Activated CD8-positive, alpha-beta memory T cell treated with anti-CD3 and anti-CD28 coated beads for 48 hours (primary cell): Measurements from ENCODE around the gene PHKB.
"Not testable (repeated sequence)": the region's sequence is repeated elsewhere in the genome, so short reads cannot be mapped to it uniquely, and the experiment has no call there.

Source experiments
- DNase-seq, 3 experiments: peaks; one replicate each; pipeline ENCODE4 v3.0.0-alpha.2; 2020; ENCODE audit warnings: low read depth in 2 of 3, low spot score in 2 of 3

Gene PHKB

GRCh38 chr16:47460711-47461597 lies at the start of gene PHKB, which contains the start of gene ITFG1:
TSS of gene PHKB (plus strand) at chr16:47461331. CDS start at chr16:47461351, 20 bp downstream.
TSS of gene ITFG1 (minus strand) at chr16:47461063. CDS start at chr16:47461045, 18 bp downstream.
- peak; percentile 82 to 94 (median 91) for DNase-seq

- no peak for DNase-seq
Measured at GRCh38 chr16:47413041-47413440, 48.1 kb upstream of the PHKB start.

GRCh38 chr16:47416869-47417268 lies 44.3 kb upstream of the PHKB start:
- no peak for DNase-seq

DNA sequence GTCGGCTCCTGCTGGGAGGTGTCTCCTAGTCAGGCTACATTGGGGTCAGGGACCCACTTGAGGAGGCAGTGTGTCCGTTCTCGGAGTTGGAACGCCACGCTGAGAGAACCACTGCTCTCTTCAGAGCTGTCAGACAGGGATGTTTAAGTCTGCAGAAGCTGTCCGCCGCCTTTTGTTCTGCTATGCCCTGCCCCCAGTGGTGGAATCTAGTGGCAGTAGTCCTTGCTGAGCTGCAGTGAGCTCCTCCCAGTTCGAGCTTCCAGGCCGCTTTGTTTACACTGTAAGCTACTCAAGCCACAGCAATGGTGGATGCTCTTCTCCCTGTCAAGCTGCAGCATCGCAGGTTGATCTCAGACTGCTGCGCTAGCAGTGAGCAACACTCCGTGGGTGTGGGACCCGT lies 36.3 kb upstream of the PHKB start:
- no peak for DNase-seq

DNA sequence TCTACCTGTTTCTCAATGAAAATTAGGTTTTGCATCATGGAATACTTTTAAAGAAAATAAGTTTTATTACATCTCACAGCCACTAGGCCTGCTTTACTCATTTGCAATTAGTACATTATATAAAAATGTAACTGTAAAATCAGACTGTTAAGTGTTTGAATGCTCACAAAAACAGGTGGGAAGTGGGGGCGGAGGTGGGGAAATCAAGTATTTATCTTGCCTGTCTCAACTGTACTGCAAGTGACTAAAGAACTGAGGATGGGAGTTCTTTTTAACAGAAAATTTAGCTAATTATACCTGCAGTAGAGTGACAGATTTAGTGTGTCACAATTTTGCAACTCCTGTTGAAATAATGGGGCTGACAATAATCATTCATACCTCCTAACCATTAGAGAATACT lies 34.3 kb upstream of the PHKB start:
- DNase-seq: no peak

DNA sequence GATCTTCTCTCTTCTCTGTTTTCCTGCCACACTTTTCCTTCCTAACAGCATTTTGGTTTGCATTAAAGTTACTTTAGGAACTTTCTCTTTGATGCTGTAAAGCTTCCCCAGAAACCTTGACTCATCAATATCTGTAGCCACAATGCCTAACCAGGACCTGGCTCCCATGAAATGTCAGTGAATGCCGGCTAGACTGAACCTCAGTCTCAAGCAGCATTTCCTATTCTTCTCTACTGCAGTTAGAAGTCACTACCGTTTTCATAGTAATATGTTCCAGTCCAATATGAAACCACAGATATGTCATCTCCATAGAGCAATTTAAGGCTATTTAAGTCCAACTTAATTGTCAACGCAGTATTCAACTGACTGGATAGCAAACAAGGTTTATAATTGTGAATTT lies 29.2 kb upstream of the PHKB start:
- no peak for DNase-seq

GRCh38 chr16:47434274-47434673 lies 26.9 kb upstream of the PHKB start:
- not testable (repeated sequence) for DNase-seq

DNA sequence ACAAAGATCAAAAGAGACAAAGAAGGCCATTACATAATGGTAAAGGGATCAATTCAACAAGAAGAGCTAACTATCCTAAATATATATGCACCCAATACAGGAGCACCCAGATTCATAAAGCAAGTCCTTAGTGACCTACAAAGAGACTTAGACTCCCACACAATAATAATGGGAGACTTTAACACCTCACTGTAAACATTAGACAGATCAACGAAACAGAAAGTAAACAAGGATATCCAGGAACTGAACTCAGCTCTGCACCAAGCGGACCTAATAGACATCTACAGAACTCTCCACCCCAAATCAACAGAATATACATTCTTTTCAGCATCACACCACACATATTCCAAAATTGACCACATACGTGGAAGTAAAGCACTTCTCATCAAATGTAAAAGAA lies 21.1 kb upstream of the PHKB start:
- DNase-seq: not testable (repeated sequence)

- not testable (repeated sequence) for DNase-seq
Measured at GRCh38 chr16:47442884-47443283, 18.2 kb upstream of the PHKB start.

- DNase-seq: no peak
Measured at GRCh38 chr16:47446431-47446830, 14.7 kb upstream of the PHKB start.

DNA sequence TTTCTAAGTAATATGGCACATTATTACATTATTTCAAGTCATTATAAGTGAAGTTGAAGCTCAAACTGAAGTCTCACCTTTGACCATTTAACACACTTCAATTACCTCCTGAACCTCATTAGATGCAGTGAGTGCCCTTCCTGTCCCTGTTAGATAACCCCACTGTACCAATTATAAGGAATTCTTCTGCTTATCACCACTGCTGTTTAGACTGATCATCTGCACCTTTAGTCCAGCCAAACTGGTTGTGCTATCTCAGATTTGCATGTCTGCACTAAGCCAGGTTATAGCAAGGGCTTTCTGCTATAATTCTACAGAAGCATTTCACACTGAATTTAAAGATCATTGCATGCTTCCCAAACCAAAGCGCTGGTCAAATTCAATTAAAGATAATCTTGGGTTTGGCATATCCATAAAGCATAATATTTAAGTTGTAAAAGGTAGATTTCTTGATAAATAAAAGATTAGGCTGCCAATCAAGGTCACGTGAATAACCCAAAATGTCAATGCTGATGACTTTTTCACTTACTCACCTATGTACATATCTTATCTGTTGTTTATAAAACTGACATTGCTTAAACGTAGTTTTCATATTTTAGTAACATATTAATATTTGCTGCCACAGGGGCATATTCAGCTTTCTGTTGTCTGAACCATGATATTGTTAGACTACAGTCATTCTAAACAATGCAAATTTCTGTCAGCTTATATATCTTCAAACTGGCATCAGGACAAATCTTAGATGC lies 12.1 kb upstream of the PHKB start:
- DNase-seq: no peak

DNA sequence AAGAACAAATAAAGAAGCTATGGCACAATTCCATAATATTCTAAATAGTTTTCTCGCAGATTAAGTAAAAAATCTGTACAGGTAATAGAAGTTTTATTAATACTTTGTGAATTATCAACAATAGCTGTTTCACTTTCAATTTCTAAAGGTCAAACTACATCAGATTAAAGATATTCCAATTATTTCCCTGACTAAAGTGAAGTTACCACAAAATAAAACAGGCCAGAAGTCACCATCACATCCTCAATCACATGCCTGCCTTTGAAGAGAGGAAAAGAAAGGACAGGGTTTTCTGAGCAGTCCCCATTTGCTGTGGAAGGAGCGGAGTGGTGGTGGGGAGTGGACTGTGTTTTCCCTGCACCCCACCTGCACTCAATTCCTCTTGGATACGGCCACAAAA lies 11.3 kb upstream of the PHKB start:
- no peak for DNase-seq

DNA sequence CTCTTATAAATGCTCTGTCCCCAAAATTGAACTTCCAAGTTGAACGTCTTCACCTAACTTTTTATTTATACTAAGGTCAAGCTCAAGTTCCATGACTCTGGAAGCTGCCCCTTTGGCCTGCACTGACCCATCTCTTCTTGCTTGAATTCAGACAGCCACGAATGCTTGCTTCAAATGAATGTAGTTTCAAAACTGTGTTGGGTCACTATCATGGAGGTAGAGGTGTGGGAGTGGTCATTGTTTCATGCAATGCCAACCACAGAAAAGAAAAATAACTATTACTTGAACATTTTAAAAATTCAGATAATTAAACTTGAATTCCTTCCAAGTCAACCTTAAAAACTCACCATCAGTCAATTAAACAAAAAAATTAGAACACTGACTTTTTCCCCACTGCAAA lies 2.8 kb upstream of the PHKB start:
- no peak for DNase-seq

DNA sequence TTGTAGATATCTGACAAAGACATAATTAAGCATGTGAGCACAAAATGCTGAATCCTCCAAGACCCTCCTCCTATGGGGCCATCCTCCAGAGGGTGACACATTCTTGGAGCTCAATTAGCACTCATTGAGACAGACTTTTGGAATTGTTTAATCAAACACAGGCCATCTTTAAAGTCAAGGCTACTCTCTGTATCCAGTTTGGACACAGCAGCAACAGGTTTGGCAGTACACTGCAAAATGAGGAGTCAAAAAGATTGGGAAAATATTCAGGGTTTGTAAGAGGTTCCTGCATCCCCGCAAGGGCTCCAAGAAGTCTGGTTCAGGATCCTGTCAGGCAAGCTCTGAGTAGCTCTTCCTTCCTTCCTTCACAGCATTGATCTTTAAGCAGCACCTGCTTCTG lies 1.5 kb upstream of the PHKB start:
- no peak for DNase-seq

GRCh38 chr16:47460359-47460710 lies 796 bp upstream of the PHKB start:
- DNase-seq: no peak

GRCh38 chr16:47461598-47462266 lies 601 bp downstream of the PHKB start:
- DNase-seq: no peak

GRCh38 chr16:47463771-47464624 lies 2.9 kb downstream of the PHKB start:
- no peak for DNase-seq

- DNase-seq: no peak
Measured at GRCh38 chr16:47465919-47466630, 4.9 kb downstream of the PHKB start.

DNA sequence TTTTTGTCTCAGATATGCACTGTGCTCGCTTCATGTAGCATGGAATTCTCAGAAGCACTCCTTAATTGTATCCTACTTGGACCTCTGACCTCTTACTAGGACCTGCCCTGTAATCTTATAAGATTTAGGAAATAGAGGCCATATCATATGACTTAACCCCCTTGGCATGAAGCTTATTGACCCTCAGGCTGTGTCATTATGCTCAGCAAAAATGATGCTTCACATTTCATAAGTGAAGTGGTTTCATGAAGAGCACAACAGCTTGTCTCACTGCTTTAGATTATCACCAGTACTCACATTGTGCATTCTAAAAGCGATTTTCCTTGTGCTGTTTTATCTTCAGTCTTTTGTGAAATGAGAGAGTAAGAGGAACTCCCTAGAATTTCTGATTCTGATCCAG lies 6.4 kb downstream of the PHKB start:
- no peak for DNase-seq

DNA sequence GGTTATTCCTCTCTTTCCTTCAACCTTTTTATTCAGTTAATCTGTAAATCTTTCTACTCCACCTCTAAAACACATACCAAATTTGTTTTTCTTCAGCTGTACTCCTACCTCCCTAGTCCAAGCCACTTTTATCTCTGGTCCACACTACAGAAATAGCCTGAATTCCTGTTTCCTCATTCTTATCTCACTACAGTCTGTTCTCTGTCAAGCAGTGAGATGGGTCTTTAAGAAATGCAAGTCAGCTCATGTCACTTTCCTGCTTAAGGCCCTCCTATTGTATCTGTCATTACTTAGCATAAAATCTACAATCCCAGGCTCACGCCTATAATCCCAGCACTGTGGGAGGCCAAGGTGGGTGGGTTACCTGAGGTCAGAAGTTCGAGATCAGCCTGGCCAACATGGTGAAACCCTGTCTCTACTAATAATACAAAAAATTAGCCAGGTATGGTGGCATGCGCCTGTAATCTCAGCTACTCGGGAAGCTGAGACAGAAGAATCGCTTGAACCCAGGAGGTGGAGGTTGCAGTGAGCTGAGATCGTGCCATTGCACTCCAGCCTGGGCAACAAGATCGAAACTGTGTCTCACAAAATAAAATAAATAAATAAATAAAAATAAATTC lies 7.0 kb downstream of the PHKB start:
- DNase-seq: not testable (repeated sequence)
